Stimulated activated naive CD8-positive, alpha-beta T cell treated with anti-CD3 and anti-CD28 coated beads, Interleukin-15, amount 100 ng/mL, for 72 hours (primary cell): ENCODE results near the gene TAS1R1.

ENCODE experiments used
- ATAC-seq: fragments of 150-1000 bp; cut with Tn5 transposase; 2 replicates; pipeline ENCODE4 v1.10.0; 2021; ENCODE audit warnings: mild to moderate bottlenecking, moderate library complexity
- DNase-seq, 2 donors: peaks; one replicate each; pipeline ENCODE4 v3.0.0; 2021 to 2022
- H3K27ac Mint-ChIP-seq, 2 donors: one replicate each; pipeline ENCODE4 v1.8.0; 2022; ENCODE audit warnings: mild to moderate bottlenecking in 2 of 2, mixed read lengths in 2 of 2, moderate library complexity in 2 of 2
- H3K27me3 Mint-ChIP-seq: one replicate; pipeline ENCODE4 v1.8.0; 2022; ENCODE audit warnings: mixed read lengths
- H3K4me1 Mint-ChIP-seq: one replicate; pipeline ENCODE4 v1.8.0; 2022; ENCODE audit warnings: mild to moderate bottlenecking, mixed read lengths
- H3K4me3 Mint-ChIP-seq, 2 donors: one replicate each; pipeline ENCODE4 v1.8.0; 2022; ENCODE audit warnings: mild to moderate bottlenecking in 2 of 2, mixed read lengths in 2 of 2, moderate library complexity in 1 of 2
- H3K9me3 Mint-ChIP-seq, 2 donors: one replicate each; pipeline ENCODE4 v1.8.0; 2022; ENCODE audit warnings: mixed read lengths in 2 of 2

The TAS1R1 gene

DNA sequence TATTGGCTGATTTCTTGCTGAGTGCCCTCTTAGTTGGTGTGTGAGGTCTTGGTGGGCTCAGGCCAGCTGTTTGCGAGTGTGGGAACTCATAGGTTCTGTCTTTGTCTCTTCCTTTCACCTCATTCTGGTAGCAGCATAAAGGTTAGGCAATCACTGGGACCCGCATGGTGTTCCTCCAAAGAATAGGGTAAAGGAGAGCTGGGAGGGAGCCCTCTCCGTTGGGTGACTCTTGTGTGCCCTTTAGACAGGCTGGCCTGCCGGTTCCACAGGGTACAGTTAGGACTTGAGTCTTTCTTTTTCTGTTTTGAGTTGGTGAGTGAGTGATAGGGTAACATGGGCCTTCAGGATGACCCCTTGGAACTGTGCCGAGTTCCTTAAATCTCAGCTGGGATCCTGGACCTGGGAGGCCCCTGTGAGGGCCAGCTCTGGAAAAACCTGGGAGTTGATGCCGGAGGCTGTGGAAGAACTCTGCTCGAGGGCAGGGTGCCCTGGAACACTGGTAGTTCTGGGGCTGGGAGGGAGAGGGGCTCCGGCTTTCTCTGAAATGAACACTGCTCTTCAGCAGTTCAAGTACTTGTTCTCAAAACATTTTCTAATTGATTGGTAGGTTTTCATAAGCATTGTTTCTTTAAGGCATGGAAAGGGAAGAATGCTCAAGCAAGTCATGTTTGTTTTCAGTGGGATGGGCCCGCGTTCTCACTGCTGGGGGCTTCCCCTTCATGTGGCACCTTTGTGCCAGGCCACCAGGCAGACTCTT is 67.5 kb downstream of the TAS1R1 start:
- DNase-seq (no peak), ATAC-seq (no peak)
- no peak overlapping the region for H3K27ac Mint-ChIP-seq
- no peaks in the 10 kb centered on the region for H3K27me3 Mint-ChIP-seq
- H3K4me3 Mint-ChIP-seq: no peak overlapping the region
- H3K9me3 Mint-ChIP-seq: no peaks in the 10 kb centered on the region
- H3K4me1 Mint-ChIP-seq: peaks cover 23% of the 10 kb centered on the region

DNA sequence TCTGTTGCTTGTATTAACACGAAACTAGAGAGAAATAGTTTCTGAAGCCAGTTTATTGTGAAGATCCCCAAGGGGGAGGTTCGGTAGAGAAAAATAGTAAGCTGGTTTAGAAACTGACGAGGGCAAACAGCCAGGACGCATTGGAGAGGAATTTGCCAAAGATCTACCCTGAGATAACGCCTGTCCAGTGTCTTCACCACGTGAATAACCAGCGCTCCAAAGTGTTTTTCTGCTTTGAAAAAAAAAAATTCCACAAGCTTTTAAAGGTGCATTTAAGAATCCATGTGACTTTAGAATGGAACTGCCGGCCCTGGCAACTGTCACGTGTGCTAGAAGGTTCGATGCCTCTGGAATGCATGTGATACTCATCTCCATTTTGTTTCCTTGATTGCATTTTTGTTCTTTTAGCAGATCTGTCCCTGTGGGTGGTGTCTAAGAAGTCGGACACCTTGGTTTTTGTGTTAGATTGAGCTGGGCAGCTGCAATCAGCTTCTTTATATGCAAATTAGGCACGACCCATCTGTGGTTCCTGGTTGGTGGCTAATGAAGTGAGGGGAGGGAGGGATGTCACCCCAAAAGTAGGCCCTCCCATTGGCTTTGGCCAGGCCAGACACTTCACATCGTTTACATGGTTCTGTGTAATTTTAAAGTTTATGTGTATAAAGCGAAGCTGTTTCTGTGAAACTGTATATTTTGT is 68.3 kb downstream of the TAS1R1 start:
- ATAC-seq (no peak), DNase-seq (no peak)
- H3K4me3 Mint-ChIP-seq: no peak overlapping the region
- H3K9me3 Mint-ChIP-seq: no peaks in the 10 kb centered on the region
- peak overlapping the region in 1 of 2 donors; percentile 9 for H3K27ac Mint-ChIP-seq
- H3K27me3 Mint-ChIP-seq: no peaks in the 10 kb centered on the region
- H3K4me1 Mint-ChIP-seq: peaks cover 30% of the 10 kb centered on the region

DNA sequence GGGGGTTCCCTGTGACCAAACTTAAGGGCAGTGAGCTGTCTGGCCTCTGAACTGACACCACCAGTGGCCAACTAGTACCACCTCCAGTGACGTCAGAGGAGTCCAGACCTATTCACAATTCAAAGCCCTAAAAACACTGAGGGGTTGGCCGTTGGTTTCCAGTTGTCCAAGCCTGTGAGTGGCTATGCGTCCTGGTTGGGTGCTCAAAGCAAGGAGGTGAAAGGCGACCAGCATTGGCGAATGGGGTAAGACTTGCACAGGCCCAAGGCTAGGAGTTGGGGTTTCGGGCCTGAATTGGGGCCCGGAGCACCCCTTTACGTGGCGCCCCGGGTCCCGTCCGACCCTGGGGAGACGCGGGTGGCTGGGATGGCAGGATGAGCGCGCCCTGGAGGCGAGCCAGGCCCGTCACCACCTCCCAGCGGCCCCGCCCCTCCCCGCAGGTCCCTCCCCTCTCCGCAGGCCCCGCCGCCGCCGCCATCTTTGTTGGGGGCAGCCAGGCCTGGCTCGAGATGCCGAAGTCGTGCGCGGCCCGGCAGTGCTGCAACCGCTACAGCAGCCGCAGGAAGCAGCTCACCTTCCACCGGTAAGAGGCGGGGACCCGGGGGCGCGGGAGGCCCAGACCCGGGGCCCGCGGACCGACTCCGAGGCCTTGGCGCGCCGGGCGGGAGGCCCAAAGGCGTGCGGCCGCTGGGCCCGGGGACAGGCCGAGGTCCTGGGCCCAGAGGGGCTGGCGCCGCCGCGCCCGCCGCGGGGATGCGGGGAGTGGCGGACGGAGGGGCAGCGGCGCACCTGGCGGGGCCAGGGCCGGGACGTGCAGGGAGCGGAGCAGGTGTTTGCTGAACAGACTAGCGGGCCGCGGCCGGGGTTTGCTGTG is 69.8 kb downstream of the TAS1R1 start, which contains the start of gene THAP3:
Gene THAP3 (plus strand): TSS at position 159 of the 874 bp plus-strand sequence. CDS start 351 bp downstream, at position 510.
- peak within 1 kb of the TSS; percentile 96 for H3K27ac Mint-ChIP-seq
- H3K4me3 Mint-ChIP-seq: peak within 1 kb of the TSS; percentile 90 to 91
- peaks cover 30% of the 10 kb centered on the region for H3K4me1 Mint-ChIP-seq
- no peaks in the 10 kb centered on the region for H3K27me3 Mint-ChIP-seq
- DNase-seq: peak; percentile 84 to 87
- no peaks in the 10 kb centered on the region for H3K9me3 Mint-ChIP-seq
- ATAC-seq: peak; percentile 96

DNA sequence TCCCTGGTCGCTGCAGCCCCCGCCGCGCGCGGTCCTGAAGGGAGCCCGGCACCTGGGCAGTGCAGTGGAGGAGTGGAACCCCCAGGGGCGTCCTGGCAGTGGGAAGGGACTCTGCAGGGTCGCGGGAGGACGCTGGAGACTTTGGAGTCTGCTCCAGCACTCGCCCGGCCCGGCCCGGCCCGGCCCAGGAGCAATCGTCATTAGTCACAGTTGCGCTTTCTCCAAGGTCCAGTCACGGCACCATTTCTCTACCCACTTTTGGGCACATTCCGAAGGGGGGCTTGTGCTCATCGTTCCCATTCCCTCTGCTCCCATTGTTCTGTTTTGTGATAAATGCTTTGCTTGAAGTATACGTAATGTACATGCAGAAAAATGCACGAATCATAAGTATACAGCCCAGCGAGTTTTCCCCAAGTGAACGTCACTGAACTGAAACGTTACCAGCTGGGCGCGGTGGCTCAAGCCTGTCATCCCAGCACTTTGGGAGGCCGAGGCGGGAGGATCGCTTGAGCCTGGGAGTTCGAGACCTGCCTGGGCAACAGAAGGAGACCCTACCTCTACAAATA is 70.6 kb downstream of the TAS1R1 start:
- peak overlapping the region; percentile 85 to 96 for H3K27ac Mint-ChIP-seq
- H3K9me3 Mint-ChIP-seq: no peaks in the 10 kb centered on the region
- ATAC-seq (peak; percentile 69), DNase-seq (no peak)
- peak overlapping the region; percentile 90 to 91 for H3K4me3 Mint-ChIP-seq
- H3K27me3 Mint-ChIP-seq: no peaks in the 10 kb centered on the region
- peaks cover 30% of the 10 kb centered on the region for H3K4me1 Mint-ChIP-seq

DNA sequence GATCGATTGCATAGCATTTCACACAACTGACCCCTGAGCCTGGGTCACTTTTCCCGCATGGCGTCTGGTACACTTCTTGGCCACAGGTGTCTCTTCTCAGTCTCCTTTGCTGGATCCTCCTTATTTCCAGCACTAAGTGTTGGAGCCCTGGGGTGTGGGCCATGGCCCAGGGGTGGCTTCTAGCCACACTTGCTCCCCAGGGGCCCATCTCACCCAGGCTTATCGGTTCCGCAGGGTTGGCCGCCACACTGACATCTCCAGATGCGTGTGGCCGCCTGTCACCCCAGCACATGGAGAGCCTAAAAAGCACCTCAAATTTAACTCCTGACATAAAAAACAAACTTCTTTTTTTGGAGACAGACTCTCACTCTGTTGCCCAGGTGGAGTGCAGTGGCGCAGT is 71.9 kb downstream of the TAS1R1 start:
- ATAC-seq (no peak), DNase-seq (no peak)
- H3K9me3 Mint-ChIP-seq: no peaks in the 10 kb centered on the region
- no peaks in the 10 kb centered on the region for H3K27me3 Mint-ChIP-seq
- peak overlapping the region in 1 of 2 donors; percentile 96 for H3K27ac Mint-ChIP-seq
- H3K4me3 Mint-ChIP-seq: peak overlapping the region; percentile 90 to 91
- H3K4me1 Mint-ChIP-seq: peaks cover 30% of the 10 kb centered on the region

DNA sequence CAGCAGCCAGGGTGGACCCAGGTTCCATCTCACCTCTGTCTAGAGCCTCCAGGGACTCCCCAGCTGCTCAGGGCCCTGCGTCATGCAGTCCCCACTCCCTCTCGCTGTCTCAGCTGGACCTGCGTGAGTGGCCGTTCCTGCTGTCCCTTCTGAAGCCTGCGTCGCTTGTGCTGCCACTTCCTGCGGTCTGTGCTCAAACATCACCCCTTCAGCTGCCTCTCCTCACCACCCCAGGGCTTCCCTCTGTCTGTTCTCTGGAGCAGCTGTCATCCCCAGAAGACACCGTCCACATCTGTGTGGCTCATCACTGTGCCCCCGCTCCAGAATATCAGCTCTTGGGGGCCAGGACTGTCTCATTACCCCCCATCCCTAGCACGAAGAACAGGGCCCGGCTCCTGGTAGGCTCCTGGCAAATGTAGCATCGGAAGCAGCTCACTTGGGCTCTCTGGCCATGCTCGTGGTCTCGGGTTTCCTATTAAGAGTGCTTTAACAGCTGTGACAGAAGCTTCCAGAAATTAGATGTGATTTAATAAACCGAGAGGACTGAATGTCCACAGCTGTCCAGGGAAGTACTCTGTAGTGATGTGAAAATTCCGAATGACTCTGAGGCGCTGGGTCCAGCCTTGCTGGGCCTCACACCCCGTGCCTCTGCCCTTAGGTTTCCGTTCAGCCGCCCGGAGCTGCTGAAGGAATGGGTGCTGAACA is 72.9 kb downstream of the TAS1R1 start:
- Mint-ChIP-seq H3K27ac (peak overlapping the region in 1 of 2 donors; percentile 68), H3K4me3 (peak overlapping the region; percentile 21 to 38), H3K27me3 (no peaks in the 10 kb centered on the region), H3K4me1 (peaks cover 30% of the 10 kb centered on the region), H3K9me3 (no peaks in the 10 kb centered on the region)
- ATAC-seq: no peak
- DNase-seq: no peak

DNA sequence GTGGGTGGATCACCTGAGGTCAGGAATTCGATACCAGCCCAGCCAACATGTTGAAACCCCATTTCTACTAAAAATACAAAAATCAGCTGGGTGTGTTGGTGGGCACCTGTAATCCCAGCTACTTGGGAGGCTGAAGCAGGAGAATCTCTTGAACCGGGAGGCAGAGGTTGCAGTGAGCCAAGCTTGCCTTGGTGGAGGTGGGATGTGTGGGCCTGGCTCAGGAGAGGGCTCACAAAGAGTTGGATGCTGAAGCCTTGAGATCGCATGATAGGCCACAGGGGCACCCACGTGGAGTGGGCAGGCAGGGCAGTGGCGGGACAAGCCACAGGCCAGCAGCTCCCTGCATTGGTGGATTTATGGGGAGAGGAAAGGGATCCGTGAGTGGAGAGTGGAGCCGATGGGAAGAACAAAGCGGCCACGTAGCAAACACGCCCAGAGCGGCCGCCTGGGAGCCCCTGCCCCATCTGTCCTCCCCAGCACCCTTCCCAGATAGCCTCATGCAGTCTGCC is 73.9 kb downstream of the TAS1R1 start:
- H3K27ac Mint-ChIP-seq: no peak overlapping the region

More for the DNA sequence above, 73.9 kb downstream of the TAS1R1 start:
- Mint-ChIP-seq H3K27me3 (no peaks in the 10 kb centered on the region), H3K4me1 (peaks cover 30% of the 10 kb centered on the region), H3K4me3 (no peak overlapping the region), H3K9me3 (no peaks in the 10 kb centered on the region)
- ATAC-seq (no peak), DNase-seq (no peak)
